PC-3 (cell line): ENCODE data around the gene KIAA1191. TPM values are rescaled to one million over a fixed set of nuclear protein-coding genes. Genes with fewer than 3 reads are reported as not detected.

Experiments
- ATAC-seq: fragments of 200-7000 bp; cut with Tn5 transposase; 2 replicates; pipeline ENCODE4 v1.9.1; 2020; ENCODE audit warnings: mild to moderate bottlenecking, moderate library complexity
- BruUV-seq: library from RNA; stranded (reverse); fragments of 400-500 nt; replicated peaks from 2 replicates; lab custom pipeline; 2021; lab: Mats Ljungman, UMichigan
- CTCF ChIA-PET: fragments of 300-600 bp; sonication (Branson Sonifier 250); formaldehyde crosslinking; loops from one replicate; lab custom pipeline; 2022; ENCODE audit warnings: antibody characterized with exemption; lab: Charles Lee
- POLR2A ChIA-PET: fragments of 300-600 bp; sonication (Branson Sonifier 250); formaldehyde crosslinking; loops from one replicate; lab custom pipeline; 2022; ENCODE audit warnings: antibody characterized with exemption; ENCODE audit not compliant: unreplicated experiment; lab: Charles Lee
- DNase-seq: peaks from one replicate; pipeline ENCODE4 v3.0.0-alpha.2; 2015
- H2AFZ ChIP-seq: fragments of 300-600 bp; sonication (generic); 2 replicates; pipeline ENCODE4 v1.6.0; 2016; ENCODE audit warnings: antibody characterized with exemption, low read length
- H3F3A ChIP-seq: fragments of 300-600 bp; sonication (generic); one replicate; pipeline ENCODE4 v1.6.0; 2017; ENCODE audit warnings: antibody characterized with exemption, low read length, control low read depth, mild to moderate bottlenecking; ENCODE audit not compliant: unreplicated experiment
- H3K27ac ChIP-seq: fragments of 300-600 bp; sonication (generic); 2 replicates; pipeline ENCODE4 v1.5.1; 2016; ENCODE audit warnings: mild to moderate bottlenecking, low read length
- H3K27me3 ChIP-seq: fragments of 300-600 bp; sonication (generic); 2 replicates; pipeline ENCODE4 v1.6.1; 2016; ENCODE audit warnings: low read length, mixed read lengths
- H3K36me3 ChIP-seq: fragments of 300-600 bp; sonication (generic); 2 replicates; pipeline ENCODE4 v1.6.1; 2016; ENCODE audit warnings: low read depth, mixed run types, low read length, mixed read lengths
- H3K4me1 ChIP-seq: fragments of 300-600 bp; sonication (generic); 2 replicates; pipeline ENCODE4 v1.5.1; 2016; ENCODE audit warnings: low read length; ENCODE audit not compliant: insufficient read depth
- H3K4me2 ChIP-seq: fragments of 300-600 bp; sonication (generic); 2 replicates; pipeline ENCODE4 v1.6.0; 2016; ENCODE audit warnings: low read length
- H3K4me3 ChIP-seq: fragments of 300-600 bp; sonication (generic); 2 replicates; pipeline ENCODE4 v1.5.1; 2016; ENCODE audit warnings: mild to moderate bottlenecking, low read length, mixed read lengths
- H3K79me2 ChIP-seq: fragments of 300-600 bp; sonication (generic); 2 replicates; pipeline ENCODE4 v1.6.1; 2017; ENCODE audit warnings: low read length, mixed read lengths
- H3K9ac ChIP-seq: fragments of 300-600 bp; sonication (generic); 2 replicates; pipeline ENCODE4 v1.6.0; 2016; ENCODE audit warnings: mild to moderate bottlenecking, low read length
- H3K9me2 ChIP-seq: fragments of 300-600 bp; sonication (generic); replicated peaks from 2 replicates; pipeline ENCODE4 v1.6.1; 2016; ENCODE audit warnings: mixed run types, low read length, mixed read lengths
- H3K9me3 ChIP-seq: fragments of 300-600 bp; sonication (generic); 2 replicates; pipeline ENCODE4 v1.6.1; 2016; ENCODE audit warnings: low read length, mixed read lengths
- H4K20me1 ChIP-seq: fragments of 300-600 bp; sonication (generic); 2 replicates; pipeline ENCODE4 v1.6.1; 2016; ENCODE audit warnings: low read length, mixed read lengths
- CTCF ChIP-seq: fragments of 300-600 bp; sonication (generic); conservative IDR thresholded peaks from 2 replicates; pipeline ENCODE4 v1.5.1; 2017; ENCODE audit warnings: antibody characterized with exemption, low read depth, mild to moderate bottlenecking, low read length
- EZH2 ChIP-seq: fragments of 300-600 bp; sonication (generic); IDR thresholded peaks from one replicate; pipeline ENCODE4 v1.6.1; 2017; ENCODE audit warnings: antibody characterized with exemption, mild to moderate bottlenecking, low read length; ENCODE audit not compliant: unreplicated experiment
- EZH2phosphoT487 ChIP-seq: fragments of 300-600 bp; sonication (generic); IDR thresholded peaks from 2 replicates; pipeline ENCODE4 v1.6.1; 2018; ENCODE audit warnings: mild to moderate bottlenecking, antibody characterized with exemption, low read length, borderline replicate concordance
- intact Hi-C: fragments of 100-400 bp; cut with micrococcal nuclease; formaldehyde crosslinking; loops from 2 replicates; pipeline ENCODE4 v1.9.0; 2023
- total RNA-seq: library from RNA; depleted of rRNA; stranded (reverse); fragments of >200 nt; gene quantifications from 2 replicates; pipeline ENCODE4 v1.2.3, GENCODE V29; 2014

Gene KIAA1191
- total RNA-seq, 1 experiment from 2014 or later, result 81.1 TPM

- ChIA-PET CTCF (no interaction called here), POLR2A (no interaction called here)
- DNase-seq, result no peak
- H2AFZ ChIP-seq, result no peak overlapping the region
- H3K4me1 ChIP-seq, result no peaks in the 10 kb centered on the region
- H3K79me2 ChIP-seq, result peaks cover 31% of the 10 kb centered on the region
- H4K20me1 ChIP-seq, result peaks cover 3% of the 10 kb centered on the region; the same call in 1 of the 2 replicates
- no peak overlapping the region for H3K27ac ChIP-seq
- no peak overlapping the region for H3K9ac ChIP-seq
- H3K4me2 ChIP-seq, result no peak overlapping the region
- no peak for ATAC-seq
- BruUV-seq, result no TSS peak
- H3K36me3 ChIP-seq, result peaks cover 29% of the 10 kb centered on the region
- no peaks in the 10 kb centered on the region for H3K9me2 ChIP-seq
- intact Hi-C loops, result no loop called here
- no peaks in the 10 kb centered on the region for H3F3A ChIP-seq
- no peaks in the 10 kb centered on the region for H3K27me3 ChIP-seq
- H3K4me3 ChIP-seq, result no peak overlapping the region
- H3K9me3 ChIP-seq, result no peaks in the 10 kb centered on the region
- TF ChIP-seq EZH2phosphoT487 (no peak), CTCF (no peak)
Observed at GRCh38 chr5:176392526-176392925, 31.0 kb upstream of the KIAA1191 start.

DNA sequence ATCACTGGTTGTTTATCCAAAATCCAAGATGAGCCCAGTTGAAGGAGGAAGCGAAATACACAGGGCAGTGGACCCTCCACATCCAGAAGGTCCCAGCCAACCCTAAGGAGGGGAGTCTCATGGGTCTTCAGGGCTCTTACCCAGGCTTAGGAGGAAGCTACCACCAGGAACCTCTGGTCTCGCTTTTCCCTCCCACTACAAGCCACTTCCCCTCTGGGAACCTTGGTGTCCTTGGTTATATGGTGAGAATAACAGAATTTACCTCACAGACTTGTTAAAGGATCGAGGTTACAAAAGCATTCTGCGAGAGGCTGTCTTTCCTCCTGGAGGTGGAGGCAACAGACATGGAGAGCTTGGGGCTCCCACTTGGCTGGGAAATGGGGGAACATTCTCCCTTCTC, 30.4 kb upstream of the KIAA1191 start:
- Histone ChIP-seq H3K4me1 (peaks cover 5% of the 10 kb centered on the region), H3K4me3 (no peak overlapping the region), H3K79me2 (peaks cover 36% of the 10 kb centered on the region), H3K36me3 (peaks cover 32% of the 10 kb centered on the region), H3K27me3 (no peaks in the 10 kb centered on the region), H4K20me1 (peaks cover 8% of the 10 kb centered on the region; the same call in 1 of the 2 replicates), H3K9me2 (no peaks in the 10 kb centered on the region), H3F3A (no peaks in the 10 kb centered on the region), H3K9ac (no peak overlapping the region), H3K27ac (no peak overlapping the region), H3K9me3 (no peaks in the 10 kb centered on the region), H2AFZ (no peak overlapping the region), H3K4me2 (no peak overlapping the region)
- ChIA-PET CTCF (no interaction called here), POLR2A (no interaction called here)
- no TSS peak for BruUV-seq
- intact Hi-C loops, result no loop called here
- ATAC-seq (no peak), DNase-seq (no peak)
- TF ChIP-seq EZH2, result no peak
- TF ChIP-seq EZH2phosphoT487, result no peak
- no peak for TF ChIP-seq CTCF

DNA sequence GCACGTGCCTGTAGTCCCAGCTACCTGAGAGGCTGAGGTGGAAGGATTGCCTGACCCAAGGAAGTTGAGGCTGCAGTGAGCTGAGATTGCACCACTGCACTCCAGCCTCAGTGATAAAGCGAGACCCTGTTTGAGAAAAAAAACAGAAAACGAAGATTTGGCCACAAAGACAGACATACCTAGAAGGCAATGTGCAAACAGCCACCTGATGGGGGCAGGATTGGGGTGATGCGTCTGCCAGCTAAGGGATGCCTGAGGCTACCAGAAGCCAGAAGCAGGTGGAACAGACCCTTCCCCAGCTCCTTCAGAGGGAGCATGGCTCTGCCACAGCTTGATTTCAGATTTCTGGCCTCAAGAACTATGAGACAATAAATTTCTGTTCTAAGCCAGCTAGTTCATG, 29.9 kb upstream of the KIAA1191 start:
- Histone ChIP-seq H3K9ac (no peak overlapping the region), H3F3A (no peaks in the 10 kb centered on the region), H3K4me3 (no peak overlapping the region), H4K20me1 (peaks cover 12% of the 10 kb centered on the region), H3K4me1 (peaks cover 9% of the 10 kb centered on the region), H2AFZ (no peak overlapping the region), H3K36me3 (peaks cover 35% of the 10 kb centered on the region), H3K27ac (no peak overlapping the region), H3K4me2 (no peak overlapping the region), H3K9me3 (no peaks in the 10 kb centered on the region), H3K27me3 (no peaks in the 10 kb centered on the region), H3K79me2 (peaks cover 41% of the 10 kb centered on the region), H3K9me2 (no peaks in the 10 kb centered on the region)
- no TSS peak for BruUV-seq
- intact Hi-C loops, result no loop called here
- DNase-seq (no peak), ATAC-seq (no peak)
- no peak for TF ChIP-seq CTCF
- TF ChIP-seq EZH2phosphoT487, result no peak
- no peak for TF ChIP-seq EZH2
- POLR2A ChIA-PET, result no interaction called here
- CTCF ChIA-PET, result no interaction called here
